HG03457 (cell line): Measurements from ENCODE around the gene C11orf54.
"Not testable (repeated sequence)": the region's sequence is repeated elsewhere in the genome, so short reads cannot be mapped to it uniquely, and the experiment has no call there.

Source experiments
- ATAC-seq: cut with Tn5 transposase; IDR thresholded peaks from one replicate; pipeline ENCODE4 v1.9.1; 2021; ENCODE audit warnings: moderate number of reproducible peaks; ENCODE audit not compliant: unreplicated experiment

The C11orf54 gene

GRCh38 chr11:93734427-93735222 lies 6.8 kb upstream of the C11orf54 start:
- ATAC-seq = no peak

- ATAC-seq = no peak
Observed at GRCh38 chr11:93735627-93736026, 5.8 kb upstream of the C11orf54 start.

- ATAC-seq = no peak
Observed at GRCh38 chr11:93736129-93736528, 5.3 kb upstream of the C11orf54 start.

- ATAC-seq = no peak
Observed at GRCh38 chr11:93737904-93738612, 3.4 kb upstream of the C11orf54 start.

GRCh38 chr11:93738647-93739081 lies 2.8 kb upstream of the C11orf54 start:
- no peak for ATAC-seq

GRCh38 chr11:93740031-93740729 lies 1.3 kb upstream of the C11orf54 start:
- ATAC-seq = no peak

GRCh38 chr11:93740730-93741093 lies 760 bp upstream of the C11orf54 start:
- peak; percentile 16 for ATAC-seq

GRCh38 chr11:93741882-93742226 lies 382 bp downstream of the C11orf54 start:
- ATAC-seq = no peak

- no peak for ATAC-seq
Observed at GRCh38 chr11:93743291-93743690, 1.8 kb downstream of the C11orf54 start.

- no peak for ATAC-seq
Observed at GRCh38 chr11:93744669-93745004, 3.2 kb downstream of the C11orf54 start.

GRCh38 chr11:93745005-93745755 lies 3.7 kb downstream of the C11orf54 start:
- ATAC-seq = not testable (repeated sequence)

- ATAC-seq = no peak
Observed at GRCh38 chr11:93746101-93746500, 4.6 kb downstream of the C11orf54 start.

- peak; percentile 86 for ATAC-seq
Observed at GRCh38 chr11:93747122-93747521, 5.7 kb downstream of the C11orf54 start.

- ATAC-seq = no peak
Observed at GRCh38 chr11:93751001-93751400, 9.5 kb downstream of the C11orf54 start.

- ATAC-seq = no peak
Observed at GRCh38 chr11:93753241-93753640, 11.8 kb downstream of the C11orf54 start.

GRCh38 chr11:93756748-93757147 lies 15.3 kb downstream of the C11orf54 start:
- no peak for ATAC-seq

GRCh38 chr11:93757301-93757700 lies 15.8 kb downstream of the C11orf54 start:
- no peak for ATAC-seq

- ATAC-seq = no peak
Observed at GRCh38 chr11:93757924-93758865, 16.7 kb downstream of the C11orf54 start.

- not testable (repeated sequence) for ATAC-seq
Observed at GRCh38 chr11:93759123-93759522, 17.7 kb downstream of the C11orf54 start.

GRCh38 chr11:93761910-93762309 lies 20.4 kb downstream of the C11orf54 start:
- ATAC-seq = no peak
